T47D (cell line): ENCODE data around the gene MAD1L1.

ENCODE experiments used
- DNase-seq, 2 experiments: peaks; one replicate each; pipeline versions ENCODE4 v3.0.0 to v3.0.0-alpha.2; 2011 to 2012; ENCODE audit warnings: low read depth in 1 of 2, low spot score in 1 of 2
- JUND ChIP-seq: IDR thresholded peaks from 2 replicates; pipeline ENCODE4 v1.6.1; 2012; ENCODE audit warnings: low read depth
- in situ Hi-C: cut with HindIII; loops from 2 replicates; pipeline ENCODE4 v1.10.0; 2016; ENCODE audit warnings: low sequenced_read_pairs, low pct_unique_long_range_greater_than_20kb

Gene MAD1L1

GRCh38 chr7:2090526-2091520 is 141.9 kb downstream of the MAD1L1 start:
- TF ChIP-seq JUND = no peak
- in situ Hi-C loops = no loop called here
- DNase-seq = no peak

GRCh38 chr7:2088801-2089200 is 143.9 kb downstream of the MAD1L1 start:
- no peak for TF ChIP-seq JUND
- in situ Hi-C loops = no loop called here
- DNase-seq = no peak

GRCh38 chr7:2087744-2088143 is 145.0 kb downstream of the MAD1L1 start:
- no peak for DNase-seq
- no peak for TF ChIP-seq JUND
- in situ Hi-C loops = no loop called here

- in situ Hi-C loops = no loop called here
- no peak for TF ChIP-seq JUND
These were observed 146.5 kb downstream of the MAD1L1 start for GRCh38 chr7:2086229-2086628.

GRCh38 chr7:2085804-2086203 is 146.9 kb downstream of the MAD1L1 start:
- in situ Hi-C loops = no loop called here
- no peak for TF ChIP-seq JUND
- DNase-seq = no peak

More at GRCh38 chr7:2086229-2086628, 146.5 kb downstream of the MAD1L1 start:
- no peak for DNase-seq

- no peak for TF ChIP-seq JUND
- DNase-seq = no peak
- in situ Hi-C loops = no loop called here
These were observed 147.8 kb downstream of the MAD1L1 start for GRCh38 chr7:2084781-2085505.

- in situ Hi-C loops = no loop called here
- DNase-seq = no peak
- TF ChIP-seq JUND = no peak
These were observed 148.4 kb downstream of the MAD1L1 start for GRCh38 chr7:2084331-2084730.

GRCh38 chr7:2083362-2083761 is 149.4 kb downstream of the MAD1L1 start:
- in situ Hi-C loops = no loop called here
- no peak for TF ChIP-seq JUND

GRCh38 chr7:2082139-2082998 is 150.4 kb downstream of the MAD1L1 start:
- in situ Hi-C loops = no loop called here

More at GRCh38 chr7:2083362-2083761, 149.4 kb downstream of the MAD1L1 start:
- DNase-seq = no peak

GRCh38 chr7:2081526-2082135 is 151.1 kb downstream of the MAD1L1 start:
- no peak for TF ChIP-seq JUND
- in situ Hi-C loops = no loop called here
- DNase-seq = no peak

More at GRCh38 chr7:2082139-2082998, 150.4 kb downstream of the MAD1L1 start:
- TF ChIP-seq JUND = no peak
- DNase-seq = no peak

GRCh38 chr7:2080477-2080876 is 152.3 kb downstream of the MAD1L1 start:
- in situ Hi-C loops = no loop called here
- no peak for TF ChIP-seq JUND
- no peak for DNase-seq

- DNase-seq = no peak
- in situ Hi-C loops = no loop called here
- no peak for TF ChIP-seq JUND
These were observed 152.7 kb downstream of the MAD1L1 start for GRCh38 chr7:2080060-2080387.
